GM12872 (cell line): Measurements from ENCODE around the gene CACUL1.

Source experiments
- CTCF ChIP-seq: IDR thresholded peaks from 3 replicates; pipeline ENCODE4 v1.5.1; 2011; ENCODE audit warnings: low read depth, mild to moderate bottlenecking, low read length, moderate library complexity; ENCODE audit not compliant: insufficient read depth

CACUL1 gene

GRCh38 chr10:118737603-118738302, 17.0 kb downstream of the CACUL1 start:
- no peak for TF ChIP-seq CTCF

- TF ChIP-seq CTCF = no peak
These were observed 19.5 kb downstream of the CACUL1 start for GRCh38 chr10:118735294-118735693.

- 0 out of 3 replicates have a peak, but pooled peaks have one; percentile 17 for TF ChIP-seq CTCF
These were observed 20.3 kb downstream of the CACUL1 start for GRCh38 chr10:118734475-118734874.

GRCh38 chr10:118732245-118733165, 22.3 kb downstream of the CACUL1 start:
- TF ChIP-seq CTCF = no peak

GRCh38 chr10:118730756-118731456, 23.9 kb downstream of the CACUL1 start:
- no peak for TF ChIP-seq CTCF

GRCh38 chr10:118729641-118730258, 25.0 kb downstream of the CACUL1 start:
- no peak for TF ChIP-seq CTCF
